ENCODE measurements around the gene PLA2G2C.

DNA sequence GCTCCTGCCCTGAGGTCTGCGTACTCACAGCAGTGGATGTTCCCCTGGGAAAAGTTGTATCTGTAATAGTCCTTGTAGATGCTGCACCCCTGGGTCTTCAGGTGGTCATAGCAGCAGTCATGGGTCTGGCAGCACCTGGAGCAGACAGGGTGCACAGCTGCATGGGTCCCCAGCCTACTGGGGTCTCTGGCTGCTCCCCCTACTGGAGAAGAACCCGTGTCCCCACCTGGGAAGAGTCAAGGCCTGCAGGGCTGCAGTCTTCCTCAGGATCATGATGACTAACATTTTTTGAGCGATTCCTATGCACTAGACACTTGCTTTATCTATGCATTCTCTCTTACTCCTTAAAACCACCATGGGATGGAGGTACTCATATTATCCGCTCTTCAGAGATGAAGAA, 70.8 kb downstream of the PLA2G2C start:
- TF ChIP-seq, protein P1, sequence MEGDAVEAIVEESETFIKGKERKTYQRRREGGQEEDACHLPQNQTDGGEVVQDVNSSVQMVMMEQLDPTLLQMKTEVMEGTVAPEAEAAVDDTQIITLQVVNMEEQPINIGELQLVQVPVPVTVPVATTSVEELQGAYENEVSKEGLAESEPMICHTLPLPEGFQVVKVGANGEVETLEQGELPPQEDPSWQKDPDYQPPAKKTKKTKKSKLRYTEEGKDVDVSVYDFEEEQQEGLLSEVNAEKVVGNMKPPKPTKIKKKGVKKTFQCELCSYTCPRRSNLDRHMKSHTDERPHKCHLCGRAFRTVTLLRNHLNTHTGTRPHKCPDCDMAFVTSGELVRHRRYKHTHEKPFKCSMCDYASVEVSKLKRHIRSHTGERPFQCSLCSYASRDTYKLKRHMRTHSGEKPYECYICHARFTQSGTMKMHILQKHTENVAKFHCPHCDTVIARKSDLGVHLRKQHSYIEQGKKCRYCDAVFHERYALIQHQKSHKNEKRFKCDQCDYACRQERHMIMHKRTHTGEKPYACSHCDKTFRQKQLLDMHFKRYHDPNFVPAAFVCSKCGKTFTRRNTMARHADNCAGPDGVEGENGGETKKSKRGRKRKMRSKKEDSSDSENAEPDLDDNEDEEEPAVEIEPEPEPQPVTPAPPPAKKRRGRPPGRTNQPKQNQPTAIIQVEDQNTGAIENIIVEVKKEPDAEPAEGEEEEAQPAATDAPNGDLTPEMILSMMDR (IDR thresholded peaks at IDR 0.05): no peak
- no peak for TF ChIP-seq EP300 (IDR thresholded peaks at IDR 0.05)
